Measurements from ENCODE around the gene EFHD1.
"Not testable (repeated sequence)": the region's sequence is repeated elsewhere in the genome, so short reads cannot be mapped to it uniquely, and the experiment has no call there.

EFHD1 gene

GRCh38 chr2:232697059-232697806, 63.8 kb downstream of the EFHD1 start, which contains the start of gene GIGYF2:
GIGYF2 (plus strand) TSS chr2:232697331; CDS start chr2:232735198, 37,867 bp downstream.
- DNase-seq: peak; percentile 89

GRCh38 chr2:232697807-232698110, 64.4 kb downstream of the EFHD1 start:
- DNase-seq: no peak

- DNase-seq: no peak
These were observed 65.2 kb downstream of the EFHD1 start for GRCh38 chr2:232698556-232699091.

- no peak for DNase-seq
These were observed 65.7 kb downstream of the EFHD1 start for GRCh38 chr2:232699110-232699509.

GRCh38 chr2:232700154-232700553, 66.8 kb downstream of the EFHD1 start:
- DNase-seq: no peak

GRCh38 chr2:232707076-232707475, 73.7 kb downstream of the EFHD1 start:
- DNase-seq: no peak

GRCh38 chr2:232713505-232713904, 80.1 kb downstream of the EFHD1 start:
- no peak for DNase-seq

- no peak for DNase-seq
These were observed 81.6 kb downstream of the EFHD1 start for GRCh38 chr2:232714969-232715368.

GRCh38 chr2:232720056-232720455, 86.7 kb downstream of the EFHD1 start:
- not testable (repeated sequence) for DNase-seq

GRCh38 chr2:232721261-232721660, 87.9 kb downstream of the EFHD1 start:
- no peak for DNase-seq

GRCh38 chr2:232721882-232722281, 88.5 kb downstream of the EFHD1 start:
- DNase-seq: no peak

- DNase-seq: no peak
These were observed 89.6 kb downstream of the EFHD1 start for GRCh38 chr2:232723027-232723426.

- no peak for DNase-seq
These were observed 95.4 kb downstream of the EFHD1 start for GRCh38 chr2:232728785-232729184.

- peak; percentile 2 for DNase-seq
These were observed 98.1 kb downstream of the EFHD1 start for GRCh38 chr2:232731470-232731869.
